HCT116 (cell line): ENCODE results near the gene TAF4B. TPM values are rescaled to one million over a fixed set of nuclear protein-coding genes. Genes with fewer than 3 reads are reported as not detected.

Experiments
- ATAC-seq: fragments of 200-7000 bp; cut with Tn5 transposase; 2 replicates; pipeline ENCODE4 v1.9.1; 2020; ENCODE audit warnings: mild to moderate bottlenecking, moderate library complexity
- BruUV-seq: library from RNA; stranded (reverse); fragments of 400-500 nt; replicated peaks from 2 replicates; lab custom pipeline; 2021; lab: Mats Ljungman, UMichigan
- CTCF ChIA-PET: fragments of 300-600 bp; sonication (Branson Sonifier 250); formaldehyde crosslinking; loops from one replicate; lab custom pipeline; 2021; ENCODE audit warnings: antibody characterized with exemption; lab: Charles Lee
- POLR2A ChIA-PET: fragments of 300-600, 350-600 bp; sonication (Branson Sonifier 250); formaldehyde crosslinking; loops from one replicate; lab custom pipeline; 2021; ENCODE audit warnings: antibody characterized with exemption; lab: Charles Lee
- RAD21 ChIA-PET, 2 experiments: fragments of 300-600 bp; sonication (Branson Sonifier 250); formaldehyde crosslinking; loops; one replicate each; lab custom pipeline; 2023; ENCODE audit warnings: low total read pairs in 2 of 2; ENCODE audit not compliant: uncharacterized antibody in 2 of 2, unreplicated experiment in 2 of 2, low non-redundant PET in 1 of 2; lab: Charles Lee
- DNase-seq: peaks from one replicate; pipeline ENCODE4 v3.0.0-alpha.2; 2010; ENCODE audit warnings: low read depth, low spot score
- H2AFZ ChIP-seq: fragments of 200-600 bp; shearing (Covaris generic), sonication (generic); 2 replicates; pipeline ENCODE4 v1.6.1; 2017; ENCODE audit warnings: low read depth, mixed run types, mixed read lengths, antibody characterized with exemption, low read length; ENCODE audit not compliant: poor library complexity, severe bottlenecking
- H3K27ac ChIP-seq: 2 replicates; pipeline ENCODE4 v1.5.1; 2012; ENCODE audit warnings: low read depth, low read length
- H3K27me3 ChIP-seq: fragments of 200-600 bp; sonication (generic); 2 replicates; pipeline ENCODE4 v1.6.1; 2016; ENCODE audit warnings: mixed run types, low read length, mixed read lengths; ENCODE audit not compliant: insufficient read depth
- H3K36me3 ChIP-seq, 2 experiments: fragments of 200-500 bp in 1 of 2; fragments of 200-600 bp in 1 of 2; sonication (Bioruptor generic) in 1 of 2; sonication (generic) in 1 of 2; 2 replicates each; pipeline versions ENCODE4 v1.5.1 to v1.6.1; 2014 to 2016; ENCODE audit warnings: low read length in 2 of 2, inconsistent platforms in 1 of 2, mixed read lengths in 1 of 2, mixed run types in 1 of 2; ENCODE audit not compliant: insufficient read depth in 2 of 2, control insufficient read depth in 1 of 2
- H3K4me1 ChIP-seq, 2 experiments: fragments of 200-600 bp in 1 of 2; sonication (generic) in 1 of 2; 2 replicates each; pipeline versions ENCODE4 v1.5.1 to v1.6.1; 2012 to 2017; ENCODE audit warnings: low read length in 2 of 2, inconsistent platforms in 1 of 2, mild to moderate bottlenecking in 1 of 2, mixed read lengths in 1 of 2, mixed run types in 1 of 2, moderate library complexity in 1 of 2; ENCODE audit not compliant: insufficient read depth in 2 of 2, control insufficient read depth in 1 of 2
- H3K4me2 ChIP-seq: fragments of 200-600 bp; sonication (generic); 2 replicates; pipeline ENCODE4 v1.6.1; 2017; ENCODE audit warnings: mixed run types, low read length, mixed read lengths
- H3K4me3 ChIP-seq, 2 experiments: fragments of 200-600 bp in 1 of 2; sonication (generic) in 1 of 2; replicated peaks in 1 of 2; 2 replicates each; pipeline ENCODE4 v1.5.1; 2011 to 2016; ENCODE audit warnings: low read length in 2 of 2, control low read depth in 1 of 2, low read depth in 1 of 2, mild to moderate bottlenecking in 1 of 2, mixed read lengths in 1 of 2, mixed run types in 1 of 2
- H3K79me2 ChIP-seq: fragments of 200-600 bp; sonication (generic); 2 replicates; pipeline ENCODE4 v1.6.1; 2017; ENCODE audit warnings: mild to moderate bottlenecking, mixed run types, low read length, moderate library complexity, mixed read lengths; ENCODE audit not compliant: insufficient read depth
- H3K9ac ChIP-seq: fragments of 200-600 bp; sonication (generic); 2 replicates; pipeline ENCODE4 v1.6.1; 2016; ENCODE audit warnings: low read length, mixed read lengths
- H3K9me2 ChIP-seq: fragments of 200-600 bp; sonication (generic), shearing (Covaris generic); 2 replicates; pipeline ENCODE4 v1.6.1; 2017; ENCODE audit warnings: mixed run types, mild to moderate bottlenecking, moderate library complexity; ENCODE audit not compliant: insufficient read depth
- H3K9me3 ChIP-seq, 2 experiments: fragments of 200-500 bp in 1 of 2; fragments of 200-600 bp in 1 of 2; sonication (Bioruptor generic) in 1 of 2; sonication (generic) in 1 of 2; 2 replicates each; pipeline ENCODE4 v1.6.1; 2014 to 2017; ENCODE audit warnings: low read length in 2 of 2, mixed read lengths in 2 of 2, inconsistent platforms in 1 of 2, low read depth in 1 of 2, mild to moderate bottlenecking in 1 of 2, mixed run types in 1 of 2, moderate library complexity in 1 of 2; ENCODE audit not compliant: control insufficient read depth in 1 of 2, insufficient read depth in 1 of 2
- H4K20me1 ChIP-seq: fragments of 200-600 bp; sonication (generic), shearing (Covaris generic); 2 replicates; pipeline ENCODE4 v1.6.1; 2017; ENCODE audit warnings: mixed run types, mild to moderate bottlenecking, moderate library complexity; ENCODE audit not compliant: insufficient read depth
- ATF3 ChIP-seq: IDR thresholded peaks from 2 replicates; pipeline ENCODE4 v1.6.1; 2012
- CBX3 ChIP-seq: IDR thresholded peaks from 2 replicates; pipeline ENCODE4 v1.6.1; 2012; ENCODE audit warnings: low read depth
- CEBPB ChIP-seq: IDR thresholded peaks from 2 replicates; pipeline ENCODE4 v1.6.1; 2012; ENCODE audit warnings: low read depth
- CTCF ChIP-seq, 3 experiments: fragments of 200-600 bp in 1 of 3; sonication (generic) in 1 of 3; IDR thresholded peaks in 2 of 3; conservative IDR thresholded peaks in 1 of 3; 2 replicates each; pipeline ENCODE4 v1.5.1; 2012 to 2017; ENCODE audit warnings: low read depth in 2 of 3, low read length in 2 of 3, antibody characterized with exemption in 1 of 3, borderline replicate concordance in 1 of 3, control low read depth in 1 of 3, mild to moderate bottlenecking in 1 of 3, mixed read lengths in 1 of 3, mixed run types in 1 of 3, moderate library complexity in 1 of 3; ENCODE audit not compliant: insufficient read depth in 1 of 3
- EGR1 ChIP-seq: IDR thresholded peaks from 2 replicates; pipeline ENCODE4 v1.6.1; 2012; ENCODE audit warnings: low read depth
- ELF1 ChIP-seq: IDR thresholded peaks from 2 replicates; pipeline ENCODE4 v1.6.1; 2012; ENCODE audit warnings: low read depth, borderline replicate concordance
- EZH2 ChIP-seq: fragments of 200-600 bp; sonication (generic); IDR thresholded peaks from 2 replicates; pipeline ENCODE4 v1.6.1; 2017; ENCODE audit warnings: antibody characterized with exemption, mixed run types
- EZH2phosphoT487 ChIP-seq: fragments of 200-600 bp; IDR thresholded peaks from 2 replicates; pipeline ENCODE4 v1.6.1; 2018; ENCODE audit warnings: antibody characterized with exemption, borderline replicate concordance
- JUND ChIP-seq: IDR thresholded peaks from 2 replicates; pipeline ENCODE4 v1.6.1; 2012
- MAX ChIP-seq: IDR thresholded peaks from 2 replicates; pipeline ENCODE4 v1.6.1; 2012
- POLR2A ChIP-seq: IDR thresholded peaks from 2 replicates; pipeline ENCODE4 v1.7.0; 2011; ENCODE audit warnings: borderline replicate concordance; ENCODE audit not compliant: insufficient read depth, insufficient read length; ENCODE audit errors: extremely low read depth
- POLR2AphosphoS5 ChIP-seq: IDR thresholded peaks from 2 replicates; pipeline ENCODE4 v1.6.1; 2011; ENCODE audit warnings: mild to moderate bottlenecking, low read depth, low read length, moderate library complexity
- RAD21 ChIP-seq: IDR thresholded peaks from 2 replicates; pipeline ENCODE4 v1.6.1; 2012; ENCODE audit warnings: low read depth, mild to moderate bottlenecking
- REST ChIP-seq: IDR thresholded peaks from 2 replicates; pipeline ENCODE4 v1.6.1; 2012; ENCODE audit warnings: low read depth
- SIN3A ChIP-seq: IDR thresholded peaks from 2 replicates; pipeline ENCODE4 v1.6.1; 2012; ENCODE audit warnings: low read depth
- SRF ChIP-seq: IDR thresholded peaks from 2 replicates; pipeline ENCODE4 v1.6.1; 2012; ENCODE audit warnings: low read depth
- YY1 ChIP-seq: IDR thresholded peaks from 2 replicates; pipeline ENCODE4 v1.6.1; 2011; ENCODE audit warnings: low read length, low read depth, moderate library complexity, mild to moderate bottlenecking; ENCODE audit not compliant: insufficient replicate concordance; ENCODE audit errors: extremely low read depth
- ZNF274 ChIP-seq: fragments of 200-500 bp; sonication (Bioruptor generic); IDR thresholded peaks from 2 replicates; pipeline ENCODE4 v1.6.1; 2014; ENCODE audit warnings: mild to moderate bottlenecking, low read depth, low read length, inconsistent platforms
- intact Hi-C: fragments of 100-400 bp; cut with micrococcal nuclease; formaldehyde crosslinking; loops from 2 replicates; pipeline ENCODE4 v1.10.0; 2022
- total RNA-seq: library from RNA; stranded (reverse); gene quantifications from one replicate; pipeline ENCODE4 v1.2.1, GENCODE V29; 2021; ENCODE audit not compliant: unreplicated experiment

Gene TAF4B
- total RNA-seq, 1 experiment from 2014 or later, result 17.8 TPM

- Histone ChIP-seq H3K27ac (no peak overlapping the region), H2AFZ (no peak overlapping the region), H3K9me2 (no peaks in the 10 kb centered on the region), H4K20me1 (no peaks in the 10 kb centered on the region), H3K4me2 (no peak overlapping the region), H3K79me2 (no peaks in the 10 kb centered on the region), H3K9me3 (no peaks in the 10 kb centered on the region), H3K4me3 (no peak overlapping the region), H3K27me3 (no peaks in the 10 kb centered on the region), H3K36me3 (peaks cover 0 to 3% of the 10 kb centered on the region in 2 experiments; a peak in 1 of 4 replicates), H3K4me1 (peaks cover 0 to 21% of the 10 kb centered on the region in 2 experiments; a peak in 2 of 4 replicates), H3K9ac (no peak overlapping the region)
- BruUV-seq, result no TSS peak
- CTCF ChIA-PET, result no interaction called here
- POLR2A ChIA-PET, result no interaction called here
- no peak for ATAC-seq
- intact Hi-C loops, result no loop called here
- RAD21 ChIA-PET, result no interaction called here
- no peak for TF ChIP-seq ATF3
- TF ChIP-seq EGR1, result no peak
- no peak for TF ChIP-seq JUND
- TF ChIP-seq SIN3A, result no peak
- no peak for TF ChIP-seq POLR2AphosphoS5
- no peak for TF ChIP-seq CBX3
- TF ChIP-seq EZH2, result no peak
- no peak for TF ChIP-seq POLR2A
- no peak for TF ChIP-seq EZH2phosphoT487
- no peak for TF ChIP-seq YY1
- TF ChIP-seq ELF1, result no peak
- TF ChIP-seq CEBPB, result no peak
- TF ChIP-seq REST, result no peak
- TF ChIP-seq CTCF (IDR thresholded peaks at IDR 0.05 in 2 of 3, conservative IDR thresholded peaks at IDR 0.05 in 1 of 3; ENCODE audit: borderline replicate concordance in 1 of 3, insufficient read depth in 1 of 3, low read depth in 2 of 3, low read length in 2 of 3), result no peak
- TF ChIP-seq ZNF274, result no peak
- no peak for TF ChIP-seq SRF
- TF ChIP-seq RAD21, result no peak
- TF ChIP-seq MAX, result no peak
- TF ChIP-seq, all 23 proteins: peak for 0
- no peak for DNase-seq
Measured at GRCh38 chr18:26320686-26321085, 94.4 kb downstream of the TAF4B start.
